Keratinocyte (primary cell): ENCODE measurements around the gene PAN3. TPM values are rescaled to one million over a fixed set of nuclear protein-coding genes. Genes with fewer than 3 reads are reported as not detected.

Experiments used
- DNase-seq: peaks from one replicate; pipeline ENCODE4 v3.0.0-alpha.2; 2011; ENCODE audit warnings: low read depth, missing footprints, low spot score
- FAIRE-seq: peaks from 2 replicates; lab custom pipeline; 2011; peaks lifted over from hg19 to GRCh38; lab: Jason Lieb, UNC
- H2AFZ ChIP-seq: 2 replicates; pipeline ENCODE4 v1.6.0; 2012; ENCODE audit warnings: low read length, control low read depth, inconsistent platforms; ENCODE audit not compliant: control insufficient read depth
- H3K27ac ChIP-seq: 2 replicates; pipeline ENCODE4 v1.5.1; 2011; ENCODE audit warnings: low read length; ENCODE audit not compliant: control insufficient read depth, insufficient read depth
- H3K27me3 ChIP-seq: 3 replicates; pipeline ENCODE4 v1.6.0; 2011; ENCODE audit warnings: low read length; ENCODE audit not compliant: control insufficient read depth, insufficient read depth; ENCODE audit errors: extremely low read depth
- H3K36me3 ChIP-seq, 2 experiments: 2 replicates in 1 of 2; 3 replicates in 1 of 2; pipeline ENCODE4 v1.5.1; 2011; ENCODE audit warnings: low read length in 2 of 2, mild to moderate bottlenecking in 1 of 2; ENCODE audit not compliant: control insufficient read depth in 2 of 2, insufficient read depth in 2 of 2; ENCODE audit errors: extremely low read depth in 1 of 2
- H3K4me1 ChIP-seq: 3 replicates; pipeline ENCODE4 v1.5.1; 2011; ENCODE audit warnings: low read length; ENCODE audit not compliant: control insufficient read depth, insufficient read depth; ENCODE audit errors: extremely low read depth
- H3K4me2 ChIP-seq: 3 replicates; pipeline ENCODE4 v1.6.0; 2011; ENCODE audit warnings: low read depth, low read length; ENCODE audit not compliant: control insufficient read depth, insufficient read depth; ENCODE audit errors: extremely low read depth
- H3K4me3 ChIP-seq, 3 experiments: fragments of 200-600 bp in 1 of 3; sonication (generic) in 1 of 3; 2 replicates in 2 of 3; 3 replicates in 1 of 3; pipeline ENCODE4 v1.5.1; 2011 to 2016; ENCODE audit warnings: low read length in 3 of 3, mild to moderate bottlenecking in 3 of 3, control low read depth in 2 of 3, inconsistent platforms in 1 of 3, low read depth in 1 of 3, mixed read lengths in 1 of 3, mixed run types in 1 of 3, moderate library complexity in 1 of 3; ENCODE audit not compliant: control insufficient read depth in 2 of 3, insufficient read depth in 2 of 3; ENCODE audit errors: extremely low read depth in 1 of 3
- H3K79me2 ChIP-seq: 2 replicates; pipeline ENCODE4 v1.6.0; 2012; ENCODE audit warnings: low read length; ENCODE audit not compliant: control insufficient read depth, insufficient read depth
- H3K9ac ChIP-seq: 3 replicates; pipeline ENCODE4 v1.6.0; 2011; ENCODE audit warnings: low read length; ENCODE audit not compliant: control insufficient read depth, insufficient read depth; ENCODE audit errors: extremely low read depth
- H3K9me1 ChIP-seq: 3 replicates; pipeline ENCODE4 v1.6.0; 2011; ENCODE audit warnings: low read length; ENCODE audit not compliant: control insufficient read depth, insufficient read depth; ENCODE audit errors: extremely low read depth
- H3K9me3 ChIP-seq: 2 replicates; pipeline ENCODE4 v1.5.1; 2012; ENCODE audit warnings: low read depth, low read length; ENCODE audit not compliant: control insufficient read depth
- H4K20me1 ChIP-seq: 3 replicates; pipeline ENCODE4 v1.6.0; 2011; ENCODE audit warnings: low read length; ENCODE audit not compliant: control insufficient read depth, insufficient read depth; ENCODE audit errors: extremely low read depth
- CTCF ChIP-seq, 3 experiments: IDR thresholded peaks in 1 of 3; conservative IDR thresholded peaks in 1 of 3; optimal IDR thresholded peaks in 1 of 3; 2 replicates in 2 of 3; 3 replicates in 1 of 3; pipeline versions ENCODE3 to v1.5.1; 2011; ENCODE audit warnings: low read length in 3 of 3, mild to moderate bottlenecking in 3 of 3, moderate library complexity in 2 of 3, control low read depth in 1 of 3, inconsistent platforms in 1 of 3; ENCODE audit not compliant: insufficient read depth in 2 of 3; ENCODE audit errors: extremely low read depth in 1 of 3
- EZH2 ChIP-seq: IDR thresholded peaks from one replicate; pipeline ENCODE4 v1.6.1; 2012; ENCODE audit warnings: inconsistent platforms, mild to moderate bottlenecking, low read length, moderate library complexity
- dilution Hi-C: fragments of 300-500 bp; cut with MboI; formaldehyde crosslinking; loops from one replicate; pipeline ENCODE4 v1.7.0; 2020; ENCODE audit warnings: low sequenced_read_pairs; ENCODE audit not compliant: extremely low pct_ligation_motif_present
- polyA plus RNA-seq, 5 experiments: library from polyadenylated mRNA; depleted of rRNA in 3 of 5; stranded (reverse) in 3 of 5; stranded (forward) in 1 of 5; unstranded in 1 of 5; fragments of >200 nt; gene quantifications; 1 replicate in 1 of 5; 2 replicates in 3 of 5; 3 replicates in 1 of 5; pipeline versions ENCODE4 v1.2.1 to v1.2.3, GENCODE V29; 2011 to 2012; ENCODE audit warnings: missing spikeins in 2 of 5, low read depth in 1 of 5, low replicate concordance in 1 of 5

PAN3 gene
- polyA plus RNA-seq, 1 donor (not counting 4 experiments of a cell fraction or from before 2014, with no cell fraction given): 16.8 TPM

- FAIRE-seq: no peak
- dilution Hi-C loops: no loop called here
- no peak for TF ChIP-seq CTCF (optimal IDR thresholded peaks at IDR 0.05 in 1 of 3, IDR thresholded peaks at IDR 0.05 in 1 of 3, conservative IDR thresholded peaks at IDR 0.05 in 1 of 3; ENCODE audit: extremely low read depth in 1 of 3, insufficient read depth in 2 of 3, low read length in 3 of 3)
- TF ChIP-seq EZH2: no peak
These were observed 10.3 kb upstream of the PAN3 start for GRCh38 chr13:28128030-28128429.

GRCh38 chr13:28128926-28129325 is 9.4 kb upstream of the PAN3 start:
- dilution Hi-C loops: no loop called here
- no peak overlapping the region for H3K4me2 ChIP-seq
- DNase-seq: no peak

More at GRCh38 chr13:28128030-28128429, 10.3 kb upstream of the PAN3 start:
- Histone ChIP-seq H3K27me3 (no peaks in the 10 kb centered on the region), H3K79me2 (no peaks in the 10 kb centered on the region), H3K9ac (no peak overlapping the region), H3K27ac (no peak overlapping the region), H4K20me1 (no peaks in the 10 kb centered on the region), H2AFZ (no peak overlapping the region), H3K4me1 (no peaks in the 10 kb centered on the region), H3K36me3 (no peaks in the 10 kb centered on the region), H3K9me3 (no peaks in the 10 kb centered on the region), H3K4me3 (no peak overlapping the region), H3K9me1 (no peaks in the 10 kb centered on the region), H3K4me2 (no peak overlapping the region)
- no peak for DNase-seq

More at GRCh38 chr13:28128926-28129325, 9.4 kb upstream of the PAN3 start:
- Histone ChIP-seq H3K27ac (no peak overlapping the region), H3K9me3 (no peaks in the 10 kb centered on the region), H2AFZ (no peak overlapping the region), H3K4me1 (no peaks in the 10 kb centered on the region), H3K79me2 (no peaks in the 10 kb centered on the region), H3K36me3 (no peaks in the 10 kb centered on the region), H3K9ac (no peak overlapping the region), H4K20me1 (no peaks in the 10 kb centered on the region), H3K4me3 (no peak overlapping the region), H3K9me1 (no peaks in the 10 kb centered on the region), H3K27me3 (no peaks in the 10 kb centered on the region)
- TF ChIP-seq EZH2 (no peak), CTCF (optimal IDR thresholded peaks at IDR 0.05 in 1 of 3, IDR thresholded peaks at IDR 0.05 in 1 of 3, conservative IDR thresholded peaks at IDR 0.05 in 1 of 3; ENCODE audit: extremely low read depth in 1 of 3, insufficient read depth in 2 of 3, low read length in 3 of 3) (no peak)
- FAIRE-seq: no peak
